H9 (cell line): ENCODE measurements around the gene ADGRE1. TPM values are rescaled to one million over a fixed set of nuclear protein-coding genes. Genes with fewer than 3 reads are reported as not detected.

Experiments used
- DNase-seq: peaks from one replicate; pipeline ENCODE4 v3.0.0-alpha.2; 2017
- H2AFZ ChIP-seq: one replicate; pipeline ENCODE4 v1.6.1; 2013; ENCODE audit warnings: mild to moderate bottlenecking, low read length, control low read depth, moderate library complexity
- H2AK5ac ChIP-seq: 2 replicates; pipeline ENCODE4 v1.6.1; 2013; ENCODE audit warnings: low read length, control low read depth, mixed read lengths; ENCODE audit not compliant: insufficient read length
- H2BK120ac ChIP-seq: one replicate; pipeline ENCODE4 v1.6.1; 2013; ENCODE audit warnings: low read depth, mild to moderate bottlenecking, low read length, control low read depth, inconsistent platforms; ENCODE audit not compliant: poor library complexity, severe bottlenecking
- H2BK12ac ChIP-seq: 2 replicates; pipeline ENCODE4 v1.6.1; 2013; ENCODE audit warnings: low read length, control low read depth, mixed read lengths, low read depth; ENCODE audit not compliant: insufficient read length
- H2BK15ac ChIP-seq: 2 replicates; pipeline ENCODE4 v1.6.1; 2013; ENCODE audit warnings: low read depth, low read length, control low read depth
- H2BK20ac ChIP-seq: one replicate; pipeline ENCODE4 v1.6.1; 2013; ENCODE audit warnings: low read depth, mild to moderate bottlenecking, low read length, control low read depth, inconsistent platforms; ENCODE audit not compliant: poor library complexity, severe bottlenecking
- H2BK5ac ChIP-seq: 2 replicates; pipeline ENCODE4 v1.6.1; 2013; ENCODE audit warnings: low read length, control low read depth, mixed read lengths; ENCODE audit not compliant: insufficient read length
- H3K14ac ChIP-seq: 2 replicates; pipeline ENCODE4 v1.6.1; 2013; ENCODE audit warnings: low read length, control low read depth; ENCODE audit not compliant: insufficient read depth
- H3K18ac ChIP-seq: 2 replicates; pipeline ENCODE4 v1.6.1; 2013; ENCODE audit warnings: low read depth, mild to moderate bottlenecking, mixed read lengths, low read length, control low read depth; ENCODE audit not compliant: insufficient read length
- H3K23ac ChIP-seq: 2 replicates; pipeline ENCODE4 v1.6.1; 2013; ENCODE audit warnings: low read length, control low read depth, mixed read lengths, low read depth; ENCODE audit not compliant: insufficient read length
- H3K23me2 ChIP-seq: 2 replicates; pipeline ENCODE4 v1.6.1; 2013; ENCODE audit warnings: low read depth, mild to moderate bottlenecking, mixed read lengths, low read length, control low read depth; ENCODE audit not compliant: insufficient read length, poor library complexity, severe bottlenecking
- H3K27ac ChIP-seq: 2 replicates; pipeline ENCODE4 v1.5.1; 2013; ENCODE audit warnings: low read length, control low read depth, mixed read lengths, low read depth; ENCODE audit not compliant: insufficient read length
- H3K27me3 ChIP-seq: 2 replicates; pipeline ENCODE4 v1.6.1; 2013; ENCODE audit warnings: low read length, control low read depth, inconsistent platforms; ENCODE audit not compliant: insufficient read depth
- H3K4ac ChIP-seq: 2 replicates; pipeline ENCODE4 v1.6.1; 2013; ENCODE audit warnings: low read depth, mild to moderate bottlenecking, control low read depth, inconsistent platforms, low read length, moderate library complexity
- H3K4me1 ChIP-seq: 2 replicates; pipeline ENCODE4 v1.6.1; 2013; ENCODE audit warnings: low read length, control low read depth, inconsistent platforms; ENCODE audit not compliant: insufficient read depth
- H3K4me2 ChIP-seq: 2 replicates; pipeline ENCODE4 v1.6.1; 2013; ENCODE audit warnings: low read length, control low read depth, mixed read lengths; ENCODE audit not compliant: insufficient read length, insufficient read depth
- H3K56ac ChIP-seq: 2 replicates; pipeline ENCODE4 v1.6.1; 2013; ENCODE audit warnings: low read depth, mild to moderate bottlenecking, mixed read lengths, low read length, control low read depth; ENCODE audit not compliant: insufficient read length
- H3K79me1 ChIP-seq: 2 replicates; pipeline ENCODE4 v1.6.1; 2013; ENCODE audit warnings: low read depth, mild to moderate bottlenecking, moderate library complexity, low read length, control low read depth, inconsistent platforms; ENCODE audit not compliant: insufficient read depth, poor library complexity, severe bottlenecking
- H3K79me2 ChIP-seq: 2 replicates; pipeline ENCODE4 v1.6.1; 2013; ENCODE audit warnings: low read length, control low read depth, inconsistent platforms; ENCODE audit not compliant: insufficient read depth
- H3K9ac ChIP-seq: 2 replicates; pipeline ENCODE4 v1.6.1; 2013; ENCODE audit warnings: low read length, control low read depth, mixed read lengths; ENCODE audit not compliant: insufficient read length; ENCODE audit errors: extremely low read depth
- H3K9me3 ChIP-seq: one replicate; pipeline ENCODE4 v1.6.1; 2013; ENCODE audit warnings: low read depth, low read length, inconsistent platforms; ENCODE audit not compliant: control insufficient read depth
- H3T11ph ChIP-seq: one replicate; pipeline ENCODE4 v1.6.1; 2013; ENCODE audit warnings: mild to moderate bottlenecking, low read length, control low read depth, inconsistent platforms
- H4K20me1 ChIP-seq: one replicate; pipeline ENCODE4 v1.6.1; 2013; ENCODE audit not compliant: control insufficient read depth, insufficient read length, insufficient read depth
- H4K5ac ChIP-seq: 2 replicates; pipeline ENCODE4 v1.6.1; 2013; ENCODE audit warnings: low read depth, mild to moderate bottlenecking, mixed read lengths, low read length, control low read depth; ENCODE audit not compliant: insufficient read length
- H4K8ac ChIP-seq: replicated peaks from 2 replicates; pipeline ENCODE4 v1.6.1; 2013; ENCODE audit warnings: low read length, control low read depth, mixed read lengths, low read depth; ENCODE audit not compliant: insufficient read length
- H4K91ac ChIP-seq: 2 replicates; pipeline ENCODE4 v1.6.1; 2013; ENCODE audit warnings: low read depth, mild to moderate bottlenecking, moderate library complexity, mixed read lengths, low read length, control low read depth; ENCODE audit not compliant: insufficient read length
- H3K27ac Mint-ChIP-seq, 3 experiments: 2 replicates in 2 of 3; 3 replicates in 1 of 3; pipeline ENCODE4 v1.8.0; 2020 to 2021; ENCODE audit warnings: mixed read lengths in 3 of 3, mild to moderate bottlenecking in 1 of 3, moderate library complexity in 1 of 3
- H3K27me3 Mint-ChIP-seq: 2 replicates; pipeline ENCODE4 v1.8.0; 2021; ENCODE audit warnings: low read depth, mild to moderate bottlenecking, moderate library complexity, mixed read lengths
- H3K36me3 Mint-ChIP-seq, 3 experiments: 2 replicates in 2 of 3; 3 replicates in 1 of 3; pipeline ENCODE4 v1.8.0; 2020 to 2021; ENCODE audit warnings: low read depth in 3 of 3, mixed read lengths in 3 of 3; ENCODE audit not compliant: insufficient read depth in 1 of 3
- H3K4me1 Mint-ChIP-seq, 2 experiments: 2 replicates each; pipeline ENCODE4 v1.8.0; 2020; ENCODE audit warnings: mixed read lengths in 2 of 2
- H3K4me3 Mint-ChIP-seq, 2 experiments: 2 replicates in 1 of 2; 3 replicates in 1 of 2; pipeline ENCODE4 v1.8.0; 2020 to 2021; ENCODE audit warnings: mild to moderate bottlenecking in 2 of 2, mixed read lengths in 2 of 2, moderate library complexity in 1 of 2
- H3K9me3 Mint-ChIP-seq, 2 experiments: 2 replicates in 1 of 2; 3 replicates in 1 of 2; pipeline ENCODE4 v1.8.0; 2020; ENCODE audit warnings: mild to moderate bottlenecking in 2 of 2, mixed read lengths in 2 of 2, moderate library complexity in 1 of 2
- CTCF ChIP-seq: fragments of 200-600 bp; sonication (generic); conservative IDR thresholded peaks from 3 replicates; pipeline ENCODE4 v1.8.0; 2021; ENCODE audit warnings: antibody characterized with exemption, mild to moderate bottlenecking
- WGBS: extraction: QIAGEN DNeasy Blood & Tissue Kit; methylation state at CpG from one replicate; pipeline ENCODE4 v1.1.7; 2013; ENCODE audit warnings: missing lambda C conversion rate, low lambda C conversion rate, mixed read lengths; ENCODE audit not compliant: insufficient read length; ENCODE audit errors: extremely low coverage; 5-methylcytosine and 5-hydroxymethylcytosine counted together
- total RNA-seq: library from RNA; stranded (reverse); gene quantifications from 2 replicates; pipeline ENCODE4 v1.2.1, GENCODE V29; 2021

Gene ADGRE1
- total RNA-seq, 1 experiment from 2014 or later: not detected

- Histone ChIP-seq H3K23ac (no peak overlapping the region), H2BK12ac (no peak overlapping the region), H3K27ac (no peak overlapping the region), H3K18ac (no peak overlapping the region), H2BK20ac (no peak overlapping the region), H3K4me2 (no peak overlapping the region), H3K4me1 (no peaks in the 10 kb centered on the region), H3K4ac (no peak overlapping the region), H3K79me1 (no peaks in the 10 kb centered on the region), H4K5ac (no peak overlapping the region), H3K56ac (no peak overlapping the region), H3K14ac (no peak overlapping the region), H4K91ac (no peak overlapping the region), H3K79me2 (no peaks in the 10 kb centered on the region), H2BK15ac (no peak overlapping the region), H3K23me2 (no peaks in the 10 kb centered on the region), H2AK5ac (no peak overlapping the region), H2BK5ac (no peak overlapping the region), H2BK120ac (no peak overlapping the region), H4K20me1 (no peaks in the 10 kb centered on the region), H3K9ac (no peak overlapping the region), H3K27me3 (no peaks in the 10 kb centered on the region), H4K8ac (no peak overlapping the region), H2AFZ (no peak overlapping the region), H3K9me3 (peaks cover 60% of the 10 kb centered on the region), H3T11ph (no peak overlapping the region)
- Mint-ChIP-seq H3K9me3 (peaks cover 80 to 93% of the 10 kb centered on the region in 2 experiments), H3K4me1 (no peaks in the 10 kb centered on the region), H3K27ac (no peak overlapping the region), H3K27me3 (peaks cover 2% of the 10 kb centered on the region; the same call in 1 of the 2 replicates), H3K4me3 (no peak overlapping the region), H3K36me3 (peaks cover 0 to 28% (median 3%) of the 10 kb centered on the region in 3 experiments; a peak in 4 of 7 replicates)
- no peak for TF ChIP-seq CTCF
- no CpG with 5 or more reads among the region's 2 CpGs for WGBS
- no peak for DNase-seq
Observed at GRCh38 chr19:6969490-6969889, 82.1 kb downstream of the ADGRE1 start.
